Ishikawa (cell line): ENCODE data around the gene SPRN.

ENCODE experiments used
- EP300 ChIP-seq: IDR thresholded peaks from 2 replicates; pipeline ENCODE4 v1.6.1; 2012; ENCODE audit warnings: borderline replicate concordance
- MAX ChIP-seq: IDR thresholded peaks from 2 replicates; pipeline ENCODE4 v1.6.1; 2012
- REST ChIP-seq: IDR thresholded peaks from 2 replicates; pipeline ENCODE4 v1.6.1; 2012; ENCODE audit warnings: low read depth, mild to moderate bottlenecking
- USF1 ChIP-seq: IDR thresholded peaks from 2 replicates; pipeline ENCODE4 v1.6.1; 2012
- ZBTB7A ChIP-seq: IDR thresholded peaks from 2 replicates; pipeline ENCODE4 v1.6.1; 2012; ENCODE audit warnings: low read depth

- TF ChIP-seq EP300 (no peak), MAX (no peak), REST (no peak), ZBTB7A (no peak), USF1 (no peak)
Measured at GRCh38 chr10:133421336-133422222, 2.8 kb downstream of the SPRN start.
